Mucosa of rectum (tissue), 2 donors: ENCODE data around the gene GNAT2.
"Not testable (repeated sequence)": the region's sequence is repeated elsewhere in the genome, so short reads cannot be mapped to it uniquely, and the experiment has no call there.

ENCODE experiments used
- H3K27ac ChIP-seq, 2 donors: one replicate each; pipeline ENCODE4 v1.7.0; 2013; ENCODE audit warnings: inconsistent platforms in 2 of 2, low read depth in 2 of 2, low read length in 2 of 2
- H3K27me3 ChIP-seq, 2 donors: one replicate each; pipeline ENCODE4 v1.7.0; 2013; ENCODE audit warnings: low read length in 2 of 2; ENCODE audit not compliant: control insufficient read depth in 2 of 2, insufficient read depth in 2 of 2
- H3K36me3 ChIP-seq, 2 donors: one replicate each; pipeline ENCODE4 v1.7.0; 2013; ENCODE audit warnings: low read length in 2 of 2; ENCODE audit not compliant: control insufficient read depth in 2 of 2, insufficient read depth in 2 of 2
- H3K4me1 ChIP-seq, 2 donors: one replicate each; pipeline ENCODE4 v1.7.0; 2013; ENCODE audit warnings: low read length in 2 of 2, mild to moderate bottlenecking in 1 of 2; ENCODE audit not compliant: control insufficient read depth in 2 of 2, insufficient read depth in 2 of 2
- H3K4me3 ChIP-seq, 2 donors: one replicate each; pipeline ENCODE4 v1.7.0; 2013; ENCODE audit warnings: low read length in 2 of 2
- H3K9ac ChIP-seq, 2 donors: one replicate each; pipeline ENCODE4 v1.7.0; 2013; ENCODE audit warnings: low read length in 2 of 2, low read depth in 1 of 2, mild to moderate bottlenecking in 1 of 2
- H3K9me3 ChIP-seq, 2 donors: one replicate each; pipeline ENCODE4 v1.7.0; 2013; ENCODE audit warnings: low read length in 2 of 2; ENCODE audit not compliant: control insufficient read depth in 2 of 2
- donor health status: healthy.
- donor health status: Normal muscosa, but diverticular disease.

Gene GNAT2

GRCh38 chr1:109619576-109620400, at the start of gene GNAT2, which contains the start of gene AMPD2:
TSS of gene GNAT2 (minus strand) at chr1:109619616. CDS start at chr1:109612870, 6,746 bp downstream.
TSS of gene AMPD2 (plus strand) at chr1:109619837. CDS start at chr1:109621176, 1,339 bp downstream.
- Histone ChIP-seq H3K36me3 (no peaks in the 10 kb centered on the region), H3K9me3 (no peaks in the 10 kb centered on the region), H3K27ac (peak within 1 kb of the TSS; percentile 80 to 85), H3K4me3 (peak within 1 kb of the TSS; percentile 82 to 94), H3K9ac (peak within 1 kb of the TSS; percentile 86 to 89), H3K4me1 (peaks cover 27 to 35% of the 10 kb centered on the region in 2 donors), H3K27me3 (no peaks in the 10 kb centered on the region)

DNA sequence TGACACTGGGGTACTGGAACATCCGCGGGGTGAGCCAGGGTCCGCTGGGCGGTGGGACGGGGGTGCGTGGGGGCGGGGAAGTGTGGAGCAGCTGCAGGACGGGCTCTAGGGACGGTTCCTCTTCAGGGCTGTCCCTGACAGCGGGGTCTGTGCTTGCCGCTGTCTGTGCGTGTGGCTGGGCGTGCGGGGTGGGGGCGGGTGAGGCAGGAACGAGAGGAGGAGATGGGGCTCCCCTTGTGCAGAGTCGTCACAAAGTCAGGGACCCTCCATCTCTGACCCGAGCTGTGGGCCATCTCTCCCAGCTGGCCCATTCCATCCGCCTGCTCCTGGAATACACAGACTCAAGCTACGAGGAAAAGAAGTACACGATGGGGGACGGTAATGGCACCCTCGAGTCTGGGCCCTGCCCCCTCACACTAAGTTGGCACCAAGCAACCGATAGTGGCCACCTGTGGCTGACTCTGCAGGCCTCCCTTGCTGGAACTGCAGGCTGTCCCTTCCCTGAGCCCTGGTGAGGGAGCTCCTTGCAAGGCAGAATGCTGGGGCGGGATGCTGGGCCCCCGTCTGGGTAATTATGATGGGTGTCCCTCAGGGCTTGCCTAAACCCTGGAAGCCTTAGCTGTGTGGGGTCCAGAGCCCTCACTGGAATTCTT, 48.8 kb upstream of the GNAT2 start:
- Histone ChIP-seq H3K4me3 (peak overlapping the region; percentile 53 to 66), H3K9me3 (no peaks in the 10 kb centered on the region), H3K9ac (peak overlapping the region; percentile 43 to 47), H3K36me3 (no peaks in the 10 kb centered on the region), H3K27me3 (no peaks in the 10 kb centered on the region), H3K27ac (no peak overlapping the region), H3K4me1 (peaks cover 0 to 7% of the 10 kb centered on the region in 2 donors)

GRCh38 chr1:109667452-109668122, 48.2 kb upstream of the GNAT2 start, which contains the start of gene GSTM2:
TSS of gene GSTM2 (plus strand) at chr1:109668057. CDS start at chr1:109668116, 59 bp downstream.
- Histone ChIP-seq H3K27me3 (no peaks in the 10 kb centered on the region), H3K9me3 (no peaks in the 10 kb centered on the region), H3K27ac (no peak within 1 kb of the TSS), H3K4me3 (peak within 1 kb of the TSS; percentile 53 to 66), H3K36me3 (no peaks in the 10 kb centered on the region), H3K4me1 (peaks cover 0 to 7% of the 10 kb centered on the region in 2 donors), H3K9ac (peak within 1 kb of the TSS; percentile 47 to 54)

GRCh38 chr1:109664671-109665070, 45.3 kb upstream of the GNAT2 start:
- peaks cover 4 to 13% of the 10 kb centered on the region in 2 donors for H3K36me3 ChIP-seq
- H3K27ac ChIP-seq = no peak overlapping the region
- no peak overlapping the region for H3K4me3 ChIP-seq
- no peaks in the 10 kb centered on the region for H3K9me3 ChIP-seq
- H3K9ac ChIP-seq = no peak overlapping the region
- no peaks in the 10 kb centered on the region for H3K27me3 ChIP-seq
- H3K4me1 ChIP-seq = peaks cover 0 to 7% of the 10 kb centered on the region in 2 donors

DNA sequence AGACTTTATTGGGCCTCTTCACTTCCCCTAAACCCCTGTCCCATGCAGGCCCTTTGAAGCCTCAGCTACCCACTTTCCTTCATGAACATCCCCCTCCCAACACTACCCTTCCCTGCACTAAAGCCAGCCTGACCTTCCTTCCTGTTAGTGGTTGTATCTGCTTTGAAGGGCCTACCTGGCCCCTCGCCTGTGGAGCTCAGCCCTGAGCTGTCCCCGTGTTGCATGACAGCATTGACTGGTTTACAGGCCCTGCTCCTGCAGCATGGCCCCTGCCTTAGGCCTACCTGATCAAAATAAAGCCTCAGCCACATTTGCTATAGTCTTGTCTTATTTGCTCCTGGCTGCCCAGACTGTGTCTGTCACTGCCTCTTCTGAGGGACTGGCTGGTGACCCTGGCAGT, 42.0 kb upstream of the GNAT2 start:
- Histone ChIP-seq H3K4me3 (no peak overlapping the region), H3K27ac (no peak overlapping the region), H3K9ac (no peak overlapping the region), H3K4me1 (peaks cover 0 to 4% of the 10 kb centered on the region in 2 donors), H3K27me3 (no peaks in the 10 kb centered on the region), H3K36me3 (peaks cover 13 to 25% of the 10 kb centered on the region in 2 donors), H3K9me3 (no peaks in the 10 kb centered on the region)

DNA sequence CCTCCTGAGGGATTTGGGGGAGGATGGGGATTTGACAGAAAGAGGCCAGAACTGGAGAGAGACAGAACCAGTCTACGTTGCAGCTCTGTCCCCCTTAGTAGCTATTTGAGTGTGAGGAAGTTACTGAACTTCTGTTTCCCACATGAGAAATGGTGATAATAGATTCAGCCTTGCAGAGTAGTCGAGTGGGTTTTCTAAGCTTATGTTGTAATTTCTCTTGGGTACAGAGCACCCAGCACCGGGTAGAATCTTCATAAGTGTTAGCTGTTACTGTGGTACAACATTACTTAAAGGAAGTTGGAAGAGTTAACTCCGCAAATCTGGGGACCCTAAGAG, 41.2 kb upstream of the GNAT2 start:
- not testable (repeated sequence) for H3K27me3 ChIP-seq, H3K4me1 ChIP-seq, H3K9ac ChIP-seq, H3K9me3 ChIP-seq, H3K27ac ChIP-seq, H3K4me3 ChIP-seq
- peaks cover 13 to 25% of the 10 kb centered on the region in 2 donors for H3K36me3 ChIP-seq

- Histone ChIP-seq H3K27me3 (no peaks in the 10 kb centered on the region), H3K4me1 (peaks cover 7% of the 10 kb centered on the region in 2 donors), H3K36me3 (peaks cover 13 to 25% of the 10 kb centered on the region in 2 donors), H3K9me3 (no peaks in the 10 kb centered on the region), H3K4me3 (no peak overlapping the region), H3K9ac (no peak overlapping the region), H3K27ac (no peak overlapping the region)
These were observed 40.7 kb upstream of the GNAT2 start for GRCh38 chr1:109659997-109660690.

GRCh38 chr1:109659145-109659544, 39.7 kb upstream of the GNAT2 start:
- no peak overlapping the region for H3K27ac ChIP-seq
- no peaks in the 10 kb centered on the region for H3K9me3 ChIP-seq
- H3K4me1 ChIP-seq = peaks cover 7 to 9% of the 10 kb centered on the region in 2 donors
- H3K4me3 ChIP-seq = no peak overlapping the region
- peaks cover 13 to 25% of the 10 kb centered on the region in 2 donors for H3K36me3 ChIP-seq
- no peak overlapping the region for H3K9ac ChIP-seq
- H3K27me3 ChIP-seq = no peaks in the 10 kb centered on the region

DNA sequence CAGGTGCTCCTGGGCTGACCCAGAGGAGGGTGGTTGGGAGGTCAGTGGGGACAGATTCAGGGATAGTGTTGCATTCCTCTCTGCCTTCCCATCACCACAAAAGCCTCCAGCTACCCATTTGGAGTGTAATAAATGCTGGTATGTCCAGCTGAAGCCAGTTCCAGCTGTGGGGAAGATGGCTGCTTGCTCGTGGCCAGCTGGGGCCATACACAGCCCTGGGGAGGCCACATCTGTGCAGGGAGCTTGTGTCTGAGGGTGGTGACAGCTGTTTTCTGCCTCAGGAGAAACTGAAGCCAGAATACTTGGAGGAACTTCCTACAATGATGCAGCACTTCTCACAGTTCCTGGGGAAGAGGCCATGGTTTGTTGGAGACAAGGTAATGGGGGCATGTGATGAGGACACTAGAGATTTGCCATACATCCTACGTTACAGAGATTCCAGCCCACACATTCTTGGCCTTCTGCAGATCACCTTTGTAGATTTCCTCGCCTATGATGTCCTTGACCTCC, 39.2 kb upstream of the GNAT2 start:
- Histone ChIP-seq H3K27ac (no peak overlapping the region), H3K36me3 (peaks cover 13 to 25% of the 10 kb centered on the region in 2 donors), H3K4me1 (peaks cover 7 to 9% of the 10 kb centered on the region in 2 donors), H3K27me3 (no peaks in the 10 kb centered on the region), H3K9ac (no peak overlapping the region), H3K9me3 (no peaks in the 10 kb centered on the region), H3K4me3 (no peak overlapping the region)
